ENCODE measurements around the gene LURAP1L. TPM values are rescaled to one million over a fixed set of nuclear protein-coding genes. Genes with fewer than 3 reads are reported as not detected.
"Not testable (repeated sequence)": the region's sequence is repeated elsewhere in the genome, so short reads cannot be mapped to it uniquely, and the experiment has no call there.

The LURAP1L gene
- total RNA-seq, 2 experiments from 2014 or later, result not detected

DNA sequence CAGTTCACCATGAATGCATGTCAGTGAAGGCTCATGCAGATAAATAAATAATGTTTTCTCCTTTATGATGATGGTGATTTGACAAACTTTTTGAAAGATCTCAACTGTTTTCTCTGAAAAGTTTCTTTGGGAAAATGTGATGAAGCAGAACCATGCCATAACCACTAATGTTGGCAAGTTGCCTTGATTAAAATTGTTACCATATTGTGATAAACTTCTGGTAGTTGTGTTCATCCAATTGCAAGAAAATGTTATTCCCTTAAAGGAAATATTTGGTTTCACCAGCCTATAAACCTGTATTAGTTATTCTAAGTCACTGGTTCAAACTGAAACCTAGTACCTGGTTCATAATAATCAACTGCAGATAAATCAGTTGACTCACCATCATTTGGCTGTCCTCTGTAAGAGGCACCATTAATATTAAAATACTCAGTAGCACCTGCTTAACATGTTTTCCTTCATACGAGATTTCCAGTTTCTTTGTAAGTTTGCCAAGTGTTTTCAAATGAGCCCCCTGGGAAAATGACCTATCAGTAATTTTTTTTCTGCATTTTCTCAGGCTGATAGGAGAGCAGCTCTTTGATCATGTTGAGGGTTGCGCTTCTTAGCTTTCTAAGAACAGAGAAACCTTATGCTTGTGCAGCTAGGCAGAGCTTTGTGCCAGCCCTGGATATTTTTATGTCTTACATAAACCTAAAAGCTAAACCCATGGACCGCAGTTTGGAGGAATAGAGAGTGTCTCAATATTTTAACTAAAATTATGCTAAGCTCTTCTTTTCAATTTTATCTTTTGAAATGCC is 88.0 kb downstream of the LURAP1L start:
- H3K27me3 Mint-ChIP-seq, result no peaks in the 10 kb centered on the region
- no peak overlapping the region for H3K4me3 Mint-ChIP-seq
- DNase-seq, result no peak
- POLR2A ChIA-PET, result no interaction called here
- H3K27ac Mint-ChIP-seq, result no peak overlapping the region
- H3K36me3 Mint-ChIP-seq (ENCODE audit: low read depth), result no peaks in the 10 kb centered on the region
- no peaks in the 10 kb centered on the region for H3K4me1 Mint-ChIP-seq
- peaks cover 11% of the 10 kb centered on the region for H3K9me3 Mint-ChIP-seq
- CTCF ChIA-PET, result no interaction called here

DNA sequence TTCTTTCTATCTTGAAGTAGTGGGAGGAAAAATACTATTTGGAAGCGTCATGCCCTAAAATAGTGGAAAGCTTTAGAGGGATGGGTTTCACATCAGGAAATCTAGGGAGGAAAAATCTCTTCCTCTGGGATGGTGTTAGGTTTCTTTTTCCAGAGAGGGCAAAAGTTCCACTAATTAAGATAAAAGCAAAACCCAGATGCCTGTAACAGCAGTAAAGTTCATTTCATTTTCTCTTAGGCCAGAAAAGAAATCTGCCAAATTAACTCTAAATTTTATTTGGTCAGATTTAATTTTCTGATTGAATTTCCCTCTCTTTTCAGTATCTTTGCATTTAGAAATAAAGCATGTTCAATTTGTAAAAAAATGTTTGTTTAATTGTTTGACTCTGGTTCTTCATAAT is 88.8 kb downstream of the LURAP1L start:
- Mint-ChIP-seq H3K9me3 (peaks cover 19% of the 10 kb centered on the region), H3K36me3 (ENCODE audit: low read depth) (no peaks in the 10 kb centered on the region), H3K27ac (no peak overlapping the region), H3K27me3 (no peaks in the 10 kb centered on the region), H3K4me1 (no peaks in the 10 kb centered on the region), H3K4me3 (no peak overlapping the region)
- no peak for DNase-seq
- ChIA-PET POLR2A (no interaction called here), CTCF (no interaction called here)

DNA sequence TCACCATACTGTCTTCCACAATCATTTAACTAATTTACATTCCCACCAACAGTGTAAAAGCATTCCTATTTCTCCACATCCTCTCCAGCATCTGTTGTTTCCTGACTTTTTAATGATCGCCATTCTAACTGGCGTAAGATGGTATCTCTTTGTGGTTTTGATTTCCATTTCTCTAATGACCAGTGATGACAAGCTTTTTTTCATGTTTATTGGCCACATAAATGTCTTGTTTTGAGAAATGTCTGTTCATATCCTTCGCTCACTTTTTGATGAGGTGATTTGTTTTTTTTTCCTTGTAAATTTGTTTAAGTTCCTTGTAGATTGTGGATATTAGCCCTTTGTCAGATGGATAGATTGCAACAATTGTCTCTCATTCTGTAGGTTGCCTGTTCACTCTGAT is 90.6 kb downstream of the LURAP1L start:
- H3K4me3 Mint-ChIP-seq; H3K27ac Mint-ChIP-seq; CTCF ChIA-PET; H3K27me3 Mint-ChIP-seq; H3K4me1 Mint-ChIP-seq; H3K36me3 Mint-ChIP-seq (ENCODE audit: low read depth); DNase-seq; POLR2A ChIA-PET: not testable (repeated sequence)
- peaks cover 20% of the 10 kb centered on the region for H3K9me3 Mint-ChIP-seq

Other genes with a start within 250 kb of the LURAP1L start
- not detected for gene TYRP1, start 81.6 kb upstream of the LURAP1L start, total RNA-seq